Activated B cell treated with CpG ODN at 0.5 μM for 24 hours (primary cell): ENCODE data around the gene LRRC47. TPM values are rescaled to one million over a fixed set of nuclear protein-coding genes. Genes with fewer than 3 reads are reported as not detected.
A peak's percentile ranks its signal among the peaks of the same experiment; 100 is the strongest.

Source experiments
- ATAC-seq: fragments of 200-7000 bp; cut with Tn5 transposase; one replicate; pipeline ENCODE4 v1.10.0; 2021; ENCODE audit warnings: low read depth, mild to moderate bottlenecking, moderate library complexity
- CTCF ChIA-PET: fragments of 350-600 bp; sonication (Branson Sonifier 250); formaldehyde crosslinking; loops from one replicate; lab custom pipeline; 2021; ENCODE audit warnings: antibody characterized with exemption; lab: Charles Lee
- POLR2A ChIA-PET: fragments of 350-600 bp; sonication (Branson Sonifier 250); formaldehyde crosslinking; loops from one replicate; lab custom pipeline; 2021; ENCODE audit warnings: antibody characterized with exemption; lab: Charles Lee
- DNase-seq: peaks from one replicate; pipeline ENCODE4 v3.0.0; 2022
- H3K27ac Mint-ChIP-seq: one replicate; pipeline ENCODE4 v1.8.0; 2020; ENCODE audit warnings: mixed read lengths
- H3K27me3 Mint-ChIP-seq: one replicate; pipeline ENCODE4 v1.8.0; 2021; ENCODE audit warnings: mixed read lengths
- H3K36me3 Mint-ChIP-seq: one replicate; pipeline ENCODE4 v1.8.0; 2021; ENCODE audit warnings: low read depth, mixed read lengths
- H3K4me1 Mint-ChIP-seq: one replicate; pipeline ENCODE4 v1.8.0; 2021; ENCODE audit warnings: mixed read lengths
- H3K4me3 Mint-ChIP-seq: one replicate; pipeline ENCODE4 v1.8.0; 2020; ENCODE audit warnings: mild to moderate bottlenecking, mixed read lengths
- H3K9me3 Mint-ChIP-seq: one replicate; pipeline ENCODE4 v1.8.0; 2020; ENCODE audit warnings: mixed read lengths
- CTCF ChIP-seq: fragments of 200-600 bp; IDR thresholded peaks from one replicate; pipeline ENCODE4 v1.8.0; 2022; ENCODE audit warnings: antibody characterized with exemption, mild to moderate bottlenecking
- intact Hi-C: fragments of 100-400 bp; cut with micrococcal nuclease; formaldehyde crosslinking; loops from one replicate; pipeline ENCODE4 v1.15.1; 2024
- total RNA-seq: library from RNA; stranded (reverse); gene quantifications from 2 replicates; pipeline ENCODE4 v1.2.3, GENCODE V29; 2022

LRRC47 gene
- total RNA-seq, 1 donor from 2014 or later, result 43.3 TPM

- peaks cover 49% of the 10 kb centered on the region for H3K36me3 Mint-ChIP-seq
- CTCF ChIA-PET, result no interaction called here
These were observed 6.6 kb downstream of the LRRC47 start for GRCh38 chr1:3789421-3790300.

GRCh38 chr1:3788756-3789420 is 7.4 kb downstream of the LRRC47 start:
- Mint-ChIP-seq H3K36me3 (peaks cover 56% of the 10 kb centered on the region), H3K9me3 (no peaks in the 10 kb centered on the region), H3K27ac (no peak overlapping the region), H3K4me3 (no peak overlapping the region), H3K4me1 (peaks cover 20% of the 10 kb centered on the region), H3K27me3 (no peaks in the 10 kb centered on the region)
- ATAC-seq (no peak), DNase-seq (no peak)
- intact Hi-C loops, result no loop called here
- ChIA-PET CTCF (no interaction called here), POLR2A (no interaction called here)
- TF ChIP-seq CTCF, result no peak

More at GRCh38 chr1:3789421-3790300, 6.6 kb downstream of the LRRC47 start:
- ATAC-seq, result no peak
- H3K27me3 Mint-ChIP-seq, result no peaks in the 10 kb centered on the region
- H3K4me3 Mint-ChIP-seq, result no peak overlapping the region
- POLR2A ChIA-PET, result no interaction called here
- peaks cover 28% of the 10 kb centered on the region for H3K4me1 Mint-ChIP-seq
- intact Hi-C loops, result no loop called here
- no peak for DNase-seq
- no peak overlapping the region for H3K27ac Mint-ChIP-seq
- no peaks in the 10 kb centered on the region for H3K9me3 Mint-ChIP-seq
- no peak for TF ChIP-seq CTCF

GRCh38 chr1:3787745-3788605 is 8.3 kb downstream of the LRRC47 start:
- ATAC-seq, result no peak
- Mint-ChIP-seq H3K27ac (no peak overlapping the region), H3K27me3 (no peaks in the 10 kb centered on the region), H3K36me3 (peaks cover 60% of the 10 kb centered on the region), H3K4me3 (no peak overlapping the region), H3K4me1 (peaks cover 12% of the 10 kb centered on the region), H3K9me3 (no peaks in the 10 kb centered on the region)
- ChIA-PET POLR2A (no interaction called here), CTCF (no interaction called here)
- intact Hi-C loops, result no loop called here
- no peak for DNase-seq
- TF ChIP-seq CTCF, result no peak

- peaks cover 62% of the 10 kb centered on the region for H3K36me3 Mint-ChIP-seq
- H3K27ac Mint-ChIP-seq, result no peak overlapping the region
These were observed 9.0 kb downstream of the LRRC47 start for GRCh38 chr1:3787349-3787715.

More at GRCh38 chr1:3787349-3787715, 9.0 kb downstream of the LRRC47 start:
- peaks cover 8% of the 10 kb centered on the region for H3K4me1 Mint-ChIP-seq
- TF ChIP-seq CTCF, result no peak
- ATAC-seq (peak; percentile 25), DNase-seq (no peak)
- no peaks in the 10 kb centered on the region for H3K9me3 Mint-ChIP-seq
- intact Hi-C loops, result no loop called here
- no peaks in the 10 kb centered on the region for H3K27me3 Mint-ChIP-seq
- H3K4me3 Mint-ChIP-seq, result no peak overlapping the region
- CTCF ChIA-PET, result no interaction called here
- POLR2A ChIA-PET, result no interaction called here
